ENCODE data around the gene URB1.

The URB1 gene

DNA sequence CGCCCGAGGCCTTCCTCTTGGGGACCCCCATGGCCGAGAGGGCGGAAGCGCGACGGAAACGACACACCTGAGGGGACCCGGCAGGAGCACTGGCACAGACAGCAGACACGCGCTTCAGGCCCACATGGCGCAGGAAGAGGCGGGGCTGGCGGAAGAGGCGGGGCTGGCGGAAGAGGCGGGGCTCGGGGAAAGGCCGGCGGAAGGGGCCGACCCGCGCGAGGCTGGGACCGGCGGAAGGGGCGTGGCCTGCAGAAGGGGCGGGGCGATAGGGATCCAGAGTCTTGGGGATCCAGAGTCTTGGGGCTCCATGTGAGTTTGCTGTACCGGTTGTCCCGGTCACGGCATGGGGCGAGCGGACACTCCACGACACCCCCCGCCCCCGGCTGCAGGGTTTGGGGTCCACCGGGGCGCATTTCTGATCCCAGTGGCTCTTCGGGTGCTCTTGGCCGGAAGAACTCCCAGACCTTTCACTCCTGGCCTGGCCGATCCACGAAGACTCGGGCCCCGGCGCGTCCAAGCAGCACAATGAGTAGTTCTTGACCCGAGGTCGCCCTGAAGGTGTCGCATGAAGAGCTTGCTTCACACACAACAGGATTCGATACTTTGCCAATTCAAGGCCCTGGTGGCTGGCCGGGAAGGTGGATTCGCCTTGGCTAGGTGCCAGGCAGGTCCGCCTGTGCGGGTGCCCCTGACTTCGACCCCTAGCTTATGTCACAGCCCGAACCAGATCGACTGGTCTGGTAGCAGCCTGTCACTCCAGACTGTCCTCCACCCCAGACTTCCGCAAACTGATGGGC lies at the start of gene URB1:
Gene URB1, minus strand, starts transcription at position 133 of the 797 bp plus-strand sequence. Its CDS starts 102 bp downstream, at position 31.
- DNase-seq (ENCODE audit: low spot score) = peak; percentile 93

DNA sequence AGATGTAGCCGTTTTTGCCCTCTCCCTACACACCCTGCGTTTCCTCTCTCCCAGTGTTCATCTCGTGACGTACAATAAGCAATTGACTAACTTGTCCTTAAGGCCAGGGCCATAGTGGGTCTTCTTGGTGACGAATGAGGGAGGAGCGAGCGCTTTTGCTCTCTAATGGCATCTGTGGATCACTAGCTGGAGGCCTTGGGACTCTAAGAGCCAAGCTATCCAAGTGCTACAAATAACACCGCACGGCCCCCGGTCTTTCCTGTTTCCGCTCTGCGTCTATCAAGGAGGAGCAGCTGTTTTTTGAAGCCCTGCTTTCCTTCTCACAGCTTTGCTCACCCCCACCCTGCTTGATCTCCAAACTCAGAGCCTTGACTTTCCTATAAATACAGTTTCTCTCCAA lies 44.9 kb upstream of the URB1 start:
- no peak for DNase-seq (ENCODE audit: low spot score)

GRCh38 chr21:32432982-32433660 lies 40.3 kb upstream of the URB1 start:
- DNase-seq (ENCODE audit: low spot score) = peak; percentile 86

- no peak for DNase-seq (ENCODE audit: low spot score)
Measured at GRCh38 chr21:32427958-32428623, 35.3 kb upstream of the URB1 start.

DNA sequence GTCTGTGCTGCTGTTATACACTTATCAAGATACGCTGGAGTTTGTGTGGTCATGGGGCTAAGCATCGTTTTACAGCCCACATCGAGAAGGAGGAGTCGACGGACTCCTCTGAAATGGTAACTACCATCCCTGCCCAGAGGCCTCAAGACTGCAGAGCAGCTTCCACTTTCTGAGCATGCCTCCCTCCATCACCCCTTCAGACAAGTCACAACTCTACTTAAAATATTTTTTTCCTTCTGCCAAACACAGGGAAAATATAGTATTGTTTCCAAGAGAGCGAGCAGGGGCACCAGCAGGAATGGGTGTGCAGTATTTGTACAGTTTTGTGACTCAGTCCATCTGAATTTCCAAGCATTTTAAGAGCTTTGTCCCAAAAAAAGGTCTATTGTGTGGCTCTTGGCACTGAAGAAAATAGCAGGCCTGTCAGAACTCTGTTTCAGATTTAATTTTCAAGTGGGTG lies 33.8 kb upstream of the URB1 start:
- no peak for DNase-seq (ENCODE audit: low spot score)

GRCh38 chr21:32426066-32426465 lies 33.3 kb upstream of the URB1 start:
- DNase-seq (ENCODE audit: low spot score) = no peak

GRCh38 chr21:32425628-32426027 lies 32.8 kb upstream of the URB1 start:
- no peak for DNase-seq (ENCODE audit: low spot score)

DNA sequence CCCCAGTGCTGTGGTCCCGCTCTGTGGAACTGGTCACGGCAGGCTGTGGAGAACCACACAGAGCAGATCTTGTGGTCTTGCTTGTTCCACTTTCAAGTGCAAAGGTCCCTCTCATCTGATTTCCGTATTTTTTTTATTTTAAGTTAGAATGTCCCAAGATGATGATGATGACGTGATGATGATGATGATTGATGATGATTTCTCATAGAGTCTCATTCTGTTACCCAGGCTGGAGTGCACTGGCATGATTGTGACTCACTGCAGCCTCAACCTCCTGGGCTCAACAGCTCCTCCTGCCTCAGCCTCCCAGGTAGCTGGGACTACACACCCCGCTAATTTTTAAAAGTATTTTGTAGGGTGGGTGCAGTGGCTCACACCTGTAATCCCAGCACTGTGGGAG lies 31.9 kb upstream of the URB1 start:
- no peak for DNase-seq (ENCODE audit: low spot score)

- DNase-seq (ENCODE audit: low spot score) = no peak
Measured at GRCh38 chr21:32424191-32424535, 31.4 kb upstream of the URB1 start.

DNA sequence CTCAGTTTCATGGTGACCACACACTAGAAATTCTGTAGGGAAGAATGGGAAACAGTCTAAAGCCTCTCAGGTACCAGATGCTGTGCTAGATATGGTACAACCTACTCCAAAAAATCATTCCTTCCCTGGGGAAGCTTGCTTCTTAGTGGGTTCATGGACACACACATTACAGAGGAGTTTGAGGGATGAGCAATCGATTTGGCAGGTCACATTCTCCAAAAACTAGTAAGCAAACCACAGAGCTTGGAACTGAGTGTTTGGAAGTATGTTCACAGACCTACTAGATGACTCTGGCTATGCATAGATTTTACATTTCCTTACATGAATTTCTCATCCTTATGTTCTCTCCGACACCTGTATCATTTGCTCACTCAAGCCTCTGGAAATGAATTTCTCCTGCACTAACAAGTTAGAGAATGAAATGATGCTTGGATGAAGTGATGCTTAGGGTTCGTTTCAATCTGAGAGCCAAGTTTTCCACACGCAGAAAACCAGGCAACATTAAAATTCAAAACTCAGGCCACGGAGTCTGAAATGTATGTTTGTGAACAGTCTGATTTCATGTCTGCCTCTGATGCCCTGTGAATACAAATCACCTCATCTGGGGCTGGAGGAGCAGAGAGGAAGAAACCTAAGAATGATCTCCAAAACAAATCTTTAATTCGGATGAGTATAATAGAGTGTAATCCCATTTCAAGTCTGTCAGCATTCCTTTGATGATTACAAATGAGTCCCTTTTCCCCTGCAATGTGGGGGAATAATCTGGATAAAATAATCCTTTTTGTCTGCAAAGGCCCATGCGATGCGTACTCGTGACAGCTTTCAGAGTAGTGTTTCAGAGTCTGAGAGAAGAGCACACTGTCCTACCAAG lies 30.7 kb upstream of the URB1 start:
- peak; percentile 41 for DNase-seq (ENCODE audit: low spot score)

- DNase-seq (ENCODE audit: low spot score) = no peak
Measured at GRCh38 chr21:32422064-32422463, 29.3 kb upstream of the URB1 start.

DNA sequence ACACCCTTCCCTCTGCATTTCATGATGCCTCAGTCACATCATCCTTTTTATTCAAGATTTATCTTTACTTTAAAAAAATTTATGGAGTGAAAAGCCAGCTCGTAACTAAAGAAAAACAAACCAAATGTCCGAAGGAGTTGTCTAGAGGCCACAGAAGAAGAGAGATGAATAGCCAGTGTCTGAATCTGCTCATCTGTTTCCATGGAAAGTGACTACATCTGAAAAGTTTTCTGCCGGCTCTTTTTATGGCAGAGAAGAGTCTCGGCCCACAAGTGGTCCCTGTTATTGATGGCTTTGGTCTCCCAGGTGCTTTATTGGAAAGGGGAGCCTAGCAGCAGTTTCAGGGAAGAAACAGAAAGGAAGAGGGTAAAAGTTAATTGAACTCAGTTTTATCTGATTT lies 25.3 kb upstream of the URB1 start:
- DNase-seq (ENCODE audit: low spot score) = no peak

DNA sequence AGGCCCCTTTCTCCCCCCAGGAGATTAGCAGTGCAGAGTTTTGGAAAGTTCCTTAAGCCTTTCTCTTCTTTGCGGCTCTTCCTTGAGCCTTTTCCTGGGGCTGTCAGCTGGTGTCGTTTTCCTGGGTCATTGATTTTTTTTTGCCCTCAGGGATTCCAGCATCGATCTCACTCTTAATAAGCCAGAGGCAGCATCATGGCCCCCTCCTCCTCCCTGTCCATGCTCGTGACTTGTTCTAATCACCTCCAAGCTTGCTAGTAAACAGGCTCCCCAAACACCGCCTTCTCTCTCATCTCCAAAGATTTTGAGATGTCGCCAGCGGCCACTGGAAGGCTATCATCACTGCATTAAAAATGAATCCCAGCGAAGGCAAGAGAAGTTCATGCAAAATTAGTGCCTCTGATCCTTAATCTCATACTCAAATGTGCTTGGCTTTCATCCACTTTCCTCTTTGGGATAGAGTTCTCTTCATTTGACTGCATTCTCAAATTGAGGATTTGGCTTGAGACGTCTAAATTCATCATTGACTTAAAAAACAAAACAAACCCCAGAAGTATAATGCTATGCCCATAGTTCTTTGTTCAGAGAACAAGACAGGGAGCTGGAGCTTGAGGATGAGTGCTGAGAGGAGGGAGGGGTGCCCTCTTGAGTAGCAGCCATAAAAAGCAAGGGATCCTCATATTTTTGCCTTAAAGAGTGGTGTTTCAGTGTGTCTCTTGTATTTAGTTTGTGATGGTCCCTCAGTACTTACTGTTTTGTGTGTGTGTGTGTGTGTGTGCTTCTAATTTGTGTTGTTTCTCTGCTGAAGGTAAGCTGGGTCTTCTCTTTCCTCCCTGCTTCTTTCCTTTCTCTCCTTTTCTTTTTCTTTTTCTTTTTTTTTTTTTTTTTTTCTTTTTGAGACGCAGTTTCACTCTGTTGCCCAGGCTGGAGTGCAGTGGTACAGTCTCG lies 22.9 kb upstream of the URB1 start:
- DNase-seq (ENCODE audit: low spot score) = no peak

GRCh38 chr21:32414579-32415358 lies 22.0 kb upstream of the URB1 start:
- no peak for DNase-seq (ENCODE audit: low spot score)

DNA sequence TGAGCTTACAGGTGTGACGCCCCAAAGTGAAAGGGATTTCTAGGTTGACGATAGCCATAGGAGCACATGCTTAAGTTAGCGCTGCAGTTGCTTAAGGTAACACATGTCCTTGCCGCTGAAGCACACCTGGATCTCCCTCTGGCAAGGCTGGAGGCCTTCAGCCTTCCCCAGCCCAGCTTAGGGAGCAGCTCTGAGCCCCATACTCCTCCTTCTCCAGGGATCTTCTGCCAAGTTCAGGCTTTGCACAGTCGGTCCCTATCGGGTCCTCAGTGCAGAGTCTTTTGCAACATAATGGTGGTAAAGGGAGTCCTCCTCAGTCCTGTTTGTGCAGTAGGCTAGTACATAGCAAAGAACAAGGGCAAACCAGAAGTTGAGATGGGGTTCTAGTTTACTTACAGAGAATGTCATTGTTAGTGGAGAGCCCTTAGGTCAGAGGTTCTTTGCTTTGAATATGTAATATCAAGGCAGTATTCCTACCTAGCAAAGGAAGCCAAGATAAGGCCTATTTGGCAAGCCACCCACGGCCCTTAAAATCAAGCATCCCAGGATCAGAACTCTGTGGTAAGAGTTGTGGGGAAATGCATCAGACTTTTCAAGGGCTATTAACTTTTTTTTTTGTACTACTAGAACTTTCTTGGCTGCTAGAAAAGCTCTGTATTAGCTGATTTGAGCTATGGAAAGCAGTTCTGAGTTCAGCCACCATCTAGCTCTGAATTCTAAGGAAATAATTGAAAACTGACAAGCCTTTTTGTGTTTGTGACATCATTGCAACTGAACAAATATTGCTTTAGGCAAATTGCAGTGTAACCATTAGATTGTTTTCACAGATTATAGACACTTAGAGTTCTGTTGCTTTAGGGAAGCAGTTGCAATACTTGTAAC lies 21.1 kb upstream of the URB1 start:
- peak; percentile 33 for DNase-seq (ENCODE audit: low spot score)

- peak; percentile 78 for DNase-seq (ENCODE audit: low spot score)
Measured at GRCh38 chr21:32413015-32413504, 20.2 kb upstream of the URB1 start.

DNA sequence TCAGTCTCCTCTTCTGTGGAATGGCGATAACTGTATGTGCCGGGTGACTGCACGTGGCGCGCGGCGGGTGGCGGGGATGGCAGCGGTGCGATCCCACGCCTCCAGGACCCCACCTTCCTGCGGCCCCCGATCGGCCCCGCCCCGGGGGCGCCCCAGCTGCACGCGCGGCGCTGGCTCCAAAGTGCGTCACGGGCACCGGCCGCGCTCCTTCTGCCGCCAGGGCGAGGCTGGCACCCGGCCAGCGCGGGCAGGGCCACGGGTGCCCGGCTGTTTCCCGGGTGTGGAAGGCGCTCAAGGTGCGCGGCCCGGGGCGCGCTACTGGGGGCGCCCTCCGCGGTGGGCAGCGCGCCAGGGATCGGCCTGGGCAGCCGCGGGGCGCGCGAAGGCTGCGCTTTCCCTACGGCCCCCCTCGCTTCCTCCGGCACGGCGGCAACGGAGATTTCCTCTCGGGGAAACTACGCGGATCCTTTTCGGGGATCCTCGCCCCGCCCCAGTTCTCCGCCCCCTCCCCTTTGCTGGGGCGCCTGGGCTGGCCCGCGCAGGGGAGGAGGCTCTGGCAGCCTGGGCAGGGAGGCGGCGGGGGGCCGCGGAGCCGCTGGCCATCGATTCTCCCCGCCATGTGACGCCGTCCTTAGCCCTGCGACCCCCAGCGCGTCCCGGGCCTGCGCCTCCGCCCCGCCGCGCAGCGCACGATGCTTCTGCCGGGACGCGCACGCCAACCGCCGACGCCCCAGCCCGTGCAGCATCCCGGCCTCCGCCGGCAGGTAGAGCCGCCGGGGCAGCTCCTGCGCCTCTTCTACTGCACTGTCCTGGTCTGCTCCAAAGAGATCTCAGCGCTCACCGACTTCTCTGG lies 19.6 kb upstream of the URB1 start, which contains the start of gene EVA1C:
Gene EVA1C, plus strand, starts transcription at position 545 of the 853 bp plus-strand sequence. Its CDS starts 148 bp downstream, at position 693.
- DNase-seq (ENCODE audit: low spot score) = peak; percentile 86

All from LoVo (cell line).